ENCODE measurements around the gene FURIN.

The FURIN gene

GRCh38 chr15:90883976-90884718, 15.8 kb downstream of the FURIN start, which contains the start of gene FES:
TSS of gene FES (plus strand) at chr15:90884504. CDS start at chr15:90885046, 542 bp downstream.
- no peak for DNase-seq

DNA sequence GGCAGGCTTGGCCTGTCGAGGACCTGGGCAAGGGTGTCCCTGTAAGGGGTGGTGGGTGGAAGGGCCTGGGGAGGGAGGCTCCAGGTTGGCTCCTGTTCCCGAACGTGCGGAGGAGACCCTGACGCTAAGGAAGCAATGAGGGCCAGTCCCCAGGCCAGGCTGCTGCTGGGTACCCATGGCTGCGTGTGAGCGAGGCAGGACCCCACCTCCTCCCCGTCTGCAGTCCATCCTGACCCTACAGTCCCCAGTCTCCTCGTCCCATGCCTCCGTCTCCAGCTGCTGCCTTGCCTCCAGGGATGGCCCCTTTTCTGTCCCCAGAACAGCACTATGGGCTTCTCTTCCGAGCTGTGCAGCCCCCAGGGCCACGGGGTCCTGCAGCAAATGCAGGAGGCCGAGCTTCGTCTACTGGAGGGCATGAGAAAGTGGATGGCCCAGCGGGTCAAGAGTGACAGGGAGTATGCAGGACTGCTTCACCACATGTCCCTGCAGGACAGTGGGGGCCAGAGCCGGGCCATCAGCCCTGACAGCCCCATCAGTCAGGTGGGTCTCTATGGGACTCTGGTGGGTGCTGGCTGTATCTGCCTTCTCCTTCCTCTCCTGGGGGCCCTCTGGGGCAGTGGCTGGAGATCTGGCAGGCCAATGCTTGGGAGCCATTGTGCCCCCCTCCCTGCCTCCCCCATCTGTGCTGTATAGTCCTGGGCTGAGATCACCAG, 16.5 kb downstream of the FURIN start:
- DNase-seq, result no peak

- DNase-seq, result peak; percentile 72
Measured at GRCh38 chr15:90885432-90886290, 17.3 kb downstream of the FURIN start.

GRCh38 chr15:90886291-90886614, 17.9 kb downstream of the FURIN start:
- DNase-seq, result no peak

DNA sequence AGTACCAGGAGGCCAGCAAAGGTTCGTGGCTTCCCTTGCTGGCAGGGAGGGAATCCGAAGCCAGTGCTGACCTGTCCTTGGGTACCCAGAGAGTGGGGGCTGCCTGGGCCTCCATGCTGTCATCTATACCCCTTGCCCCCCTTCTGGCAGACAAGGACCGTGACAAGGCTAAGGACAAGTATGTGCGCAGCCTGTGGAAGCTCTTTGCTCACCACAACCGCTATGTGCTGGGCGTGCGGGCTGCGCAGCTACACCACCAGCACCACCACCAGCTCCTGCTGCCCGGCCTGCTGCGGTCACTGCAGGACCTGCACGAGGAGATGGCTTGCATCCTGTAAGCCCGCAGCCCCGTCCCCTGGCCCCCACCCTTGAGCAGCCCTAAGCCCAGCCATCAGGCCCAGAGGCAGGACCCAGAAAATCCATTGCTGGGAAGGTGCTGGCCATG, 18.7 kb downstream of the FURIN start:
- no peak for DNase-seq

- DNase-seq, result peak; percentile 53
Measured at GRCh38 chr15:90889313-90889730, 20.9 kb downstream of the FURIN start.

GRCh38 chr15:90889736-90890456, 21.5 kb downstream of the FURIN start:
- DNase-seq, result no peak

- DNase-seq, result no peak
Measured at GRCh38 chr15:90890839-90891238, 22.5 kb downstream of the FURIN start.

DNA sequence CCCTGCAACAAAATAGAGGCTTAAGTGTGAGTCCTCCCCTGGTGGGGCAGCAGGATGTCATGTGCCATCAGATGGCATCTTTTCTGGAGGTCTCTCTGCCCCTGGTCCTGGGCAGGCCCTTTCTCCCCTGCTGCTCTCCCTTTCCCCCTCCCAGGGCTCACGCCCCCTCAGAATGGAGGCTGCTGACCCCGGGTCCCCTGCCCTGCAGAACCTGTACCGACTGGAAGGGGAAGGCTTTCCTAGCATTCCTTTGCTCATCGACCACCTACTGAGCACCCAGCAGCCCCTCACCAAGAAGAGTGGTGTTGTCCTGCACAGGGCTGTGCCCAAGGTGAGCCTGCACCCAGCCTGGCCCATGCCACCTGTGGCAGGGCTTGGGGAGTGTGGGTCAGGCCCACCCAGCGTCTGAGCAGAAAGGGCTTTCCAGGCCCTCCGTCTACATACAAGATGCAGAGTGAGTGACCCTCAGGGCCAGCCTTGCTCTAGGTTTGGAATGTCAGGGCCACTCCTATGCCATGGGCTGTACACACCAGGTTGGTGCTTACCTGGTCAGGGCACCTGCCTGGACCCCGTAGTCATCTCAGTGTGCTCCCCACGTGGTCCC, 23.1 kb downstream of the FURIN start:
- DNase-seq, result no peak

- no peak for DNase-seq
Measured at GRCh38 chr15:90892023-90892422, 23.6 kb downstream of the FURIN start.

- no peak for DNase-seq
Measured at GRCh38 chr15:90892498-90893174, 24.2 kb downstream of the FURIN start.

- no peak for DNase-seq
Measured at GRCh38 chr15:90893175-90894090, 25.0 kb downstream of the FURIN start.

- DNase-seq, result peak; percentile 38
Measured at GRCh38 chr15:90895571-90896117, 27.3 kb downstream of the FURIN start.

DNA sequence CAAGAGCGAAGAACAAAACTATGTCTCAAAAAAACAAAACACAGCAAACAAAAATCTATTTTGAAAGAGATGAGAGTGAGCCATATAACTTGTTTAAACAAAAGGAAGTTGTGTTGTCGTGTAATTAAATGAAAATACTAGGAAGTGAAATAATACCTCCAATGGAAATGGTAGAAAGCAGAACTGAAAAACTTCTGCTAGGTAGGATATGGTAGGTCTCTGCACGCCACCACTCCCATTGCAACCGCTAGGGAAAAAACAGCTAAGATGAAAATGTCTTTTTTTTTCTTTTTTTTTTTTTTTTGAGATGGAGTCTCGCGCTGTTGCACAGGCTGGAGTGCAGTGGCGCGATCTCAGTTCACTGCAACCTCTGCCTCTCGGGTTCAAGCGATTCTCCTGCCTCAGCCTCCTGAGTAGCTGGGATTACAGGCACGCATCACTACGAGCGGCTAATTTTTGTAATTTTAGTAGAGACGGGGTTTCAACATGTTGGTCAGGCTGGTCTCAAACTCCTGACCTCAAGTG, 28.8 kb downstream of the FURIN start:
- peak; percentile 86 for DNase-seq

GRCh38 chr15:90901175-90902039, 33.0 kb downstream of the FURIN start:
- no peak for DNase-seq

DNA sequence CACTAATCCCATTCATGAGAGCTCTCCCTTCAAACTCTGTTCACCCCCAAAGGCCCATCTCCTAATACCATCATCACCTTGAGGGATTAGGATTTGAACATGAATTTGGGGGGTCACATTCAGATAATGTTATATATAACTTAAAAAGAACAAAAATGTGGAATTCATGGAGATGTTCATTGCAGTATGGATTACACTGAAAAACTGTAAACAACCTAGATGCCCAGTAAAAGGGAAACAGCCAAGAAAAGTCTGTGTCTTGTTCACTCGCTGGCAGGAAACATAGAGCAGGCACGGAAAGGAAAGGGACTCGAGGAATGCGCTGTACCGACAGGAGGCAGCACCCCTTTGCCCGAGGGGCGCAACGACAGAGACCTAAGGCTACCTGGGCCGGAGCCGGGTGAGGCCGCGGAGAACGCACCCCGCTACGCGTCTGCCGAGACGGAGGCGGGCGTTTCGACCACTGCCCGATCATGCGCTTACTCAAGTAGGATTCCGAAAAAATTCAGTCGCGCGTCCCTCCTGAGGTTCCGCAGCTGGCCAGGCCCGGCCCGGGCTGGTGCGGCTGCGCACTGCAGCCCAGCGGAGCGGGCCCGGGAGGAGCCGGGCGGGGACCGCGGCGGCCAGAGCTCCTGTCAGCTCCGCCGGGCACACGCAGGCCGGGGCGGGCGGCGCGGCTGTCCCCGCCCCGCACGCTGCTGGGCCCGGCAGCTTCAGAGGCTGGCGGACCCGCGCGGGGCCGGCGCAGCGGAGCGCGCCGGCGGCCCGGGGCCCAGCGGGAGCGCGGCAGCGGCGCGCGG, 33.9 kb downstream of the FURIN start:
- peak; percentile 90 for DNase-seq

GRCh38 chr15:90902840-90903732, 34.7 kb downstream of the FURIN start, which contains the start of gene MAN2A2:
TSS of gene MAN2A2 (plus strand) at chr15:90903302. CDS start at chr15:90904208, 906 bp downstream.
- DNase-seq, result peak; percentile 96
